GM19328 (cell line): ENCODE measurements around the gene TSPAN5.
A peak's percentile ranks its signal among the peaks of the same experiment; 100 is the strongest.
"Not testable (repeated sequence)": the region's sequence is repeated elsewhere in the genome, so short reads cannot be mapped to it uniquely, and the experiment has no call there.

ENCODE experiments used
- ATAC-seq: cut with Tn5 transposase; IDR thresholded peaks from one replicate; pipeline ENCODE4 v1.9.1; 2021; ENCODE audit warnings: mild to moderate bottlenecking, moderate library complexity; ENCODE audit not compliant: unreplicated experiment

The TSPAN5 gene

DNA sequence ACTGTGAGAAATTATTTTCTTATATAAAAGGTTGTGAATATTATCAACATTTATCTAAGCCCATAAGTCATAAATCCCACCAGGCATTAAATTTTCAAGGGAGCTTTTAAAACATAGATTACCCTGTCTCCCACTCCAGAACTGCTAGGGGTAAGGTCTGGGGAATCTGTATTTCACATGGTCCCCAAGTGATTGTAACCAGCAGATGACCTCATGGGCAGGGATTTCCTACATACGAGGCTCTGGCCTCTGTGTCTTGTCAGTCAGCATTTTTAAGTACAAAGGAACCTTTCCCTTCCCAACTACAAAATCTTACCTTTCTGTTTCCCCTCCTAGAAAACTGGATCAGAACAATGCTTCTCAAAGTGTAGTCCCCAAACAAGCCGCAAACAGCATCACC lies 188.6 kb downstream of the TSPAN5 start:
- no peak for ATAC-seq

DNA sequence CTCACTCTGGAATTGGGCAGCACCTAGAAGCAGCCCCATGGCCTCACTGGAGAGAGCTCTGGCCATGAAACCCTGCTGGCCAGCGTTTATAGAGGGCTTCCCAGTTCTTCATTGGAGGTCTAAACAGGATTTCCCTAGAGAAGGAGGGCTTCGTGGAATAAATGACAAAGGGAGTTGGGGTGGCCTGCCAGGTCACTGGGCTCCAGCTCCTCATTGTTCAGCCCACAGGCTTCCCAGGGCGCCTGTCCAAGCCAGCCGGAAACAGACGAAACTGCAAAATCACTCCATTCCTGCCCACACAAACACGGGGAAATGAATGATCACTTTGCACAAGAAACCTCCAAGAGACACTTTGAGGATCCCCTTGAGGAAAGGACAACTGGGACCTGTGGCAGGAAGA lies 189.7 kb downstream of the TSPAN5 start:
- ATAC-seq = no peak

GRCh38 chr4:98467627-98468072 lies 190.8 kb downstream of the TSPAN5 start:
- ATAC-seq = peak; percentile 95

DNA sequence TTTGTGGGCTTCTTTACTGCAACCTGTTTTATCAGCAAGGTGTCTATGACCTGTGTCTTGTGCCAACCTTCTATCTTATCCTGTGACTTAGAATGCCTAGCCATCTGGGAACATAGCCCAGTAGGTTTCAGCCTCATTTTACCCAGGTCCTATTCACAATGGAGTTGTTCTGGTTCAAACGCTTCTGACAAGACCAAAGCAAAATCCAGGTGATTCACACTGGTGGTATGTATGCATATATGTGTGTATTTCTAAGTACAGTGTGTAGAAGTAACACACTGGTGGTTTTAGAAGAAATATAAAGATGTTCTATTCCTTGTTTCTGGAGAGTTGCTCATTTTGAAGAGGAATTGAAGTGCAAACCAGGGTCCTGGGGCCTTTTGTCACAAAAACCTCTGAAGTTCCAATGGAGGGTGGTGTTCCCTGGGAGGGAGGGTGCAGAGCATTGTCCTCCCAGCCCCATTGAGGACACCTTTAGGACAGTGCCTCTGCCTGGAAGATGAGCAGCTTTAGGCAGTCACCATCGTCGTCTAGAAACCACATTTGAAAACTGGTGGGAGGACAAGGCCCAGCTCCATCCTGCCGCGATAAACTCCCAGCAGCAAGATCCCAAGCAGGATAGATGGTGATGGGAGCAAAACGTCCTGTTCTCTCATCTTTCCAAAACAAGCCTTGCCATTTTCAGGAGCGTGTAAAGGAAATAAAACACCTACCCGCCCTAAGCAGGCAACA lies 191.4 kb downstream of the TSPAN5 start:
- peak; percentile 6 for ATAC-seq

DNA sequence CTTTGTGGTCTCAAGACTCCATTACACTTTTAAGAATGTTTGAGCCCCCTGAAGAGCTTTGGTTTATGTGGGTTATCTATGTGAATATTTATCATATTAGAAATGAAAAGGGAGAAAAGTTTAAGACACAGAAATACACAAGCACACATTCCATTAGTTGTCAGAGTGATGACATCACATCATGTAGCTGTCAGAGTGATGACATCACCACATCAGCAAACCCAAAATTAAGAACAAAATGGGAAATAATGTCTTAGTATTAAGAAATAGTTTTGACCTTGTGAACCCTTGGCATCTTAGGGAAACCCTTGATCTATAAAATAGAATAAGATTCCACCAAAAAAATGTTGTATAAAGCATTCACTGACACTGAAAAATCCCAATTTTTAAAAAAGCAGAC lies 195.9 kb downstream of the TSPAN5 start:
- no peak for ATAC-seq

GRCh38 chr4:98461121-98461865 lies 197.1 kb downstream of the TSPAN5 start:
- not testable (repeated sequence) for ATAC-seq

DNA sequence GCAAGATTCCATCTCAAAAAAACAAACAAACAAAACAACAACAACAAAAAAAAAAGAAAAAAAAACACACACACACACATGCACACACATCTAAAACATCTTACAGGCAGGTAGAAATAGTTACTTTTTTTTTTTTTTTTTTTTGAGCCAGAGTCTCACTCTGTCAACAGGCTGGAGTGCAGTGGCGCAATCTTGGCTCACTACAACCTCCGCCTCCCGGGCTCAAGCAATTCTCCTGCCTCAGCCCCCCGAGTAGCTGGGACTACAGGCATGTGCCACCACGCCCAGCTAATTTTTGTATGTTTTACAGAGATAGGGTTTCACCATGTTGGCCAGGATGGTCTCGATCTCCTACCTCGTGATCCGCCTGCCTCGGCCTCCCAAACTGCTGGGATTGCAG lies 201.0 kb downstream of the TSPAN5 start:
- not testable (repeated sequence) for ATAC-seq

DNA sequence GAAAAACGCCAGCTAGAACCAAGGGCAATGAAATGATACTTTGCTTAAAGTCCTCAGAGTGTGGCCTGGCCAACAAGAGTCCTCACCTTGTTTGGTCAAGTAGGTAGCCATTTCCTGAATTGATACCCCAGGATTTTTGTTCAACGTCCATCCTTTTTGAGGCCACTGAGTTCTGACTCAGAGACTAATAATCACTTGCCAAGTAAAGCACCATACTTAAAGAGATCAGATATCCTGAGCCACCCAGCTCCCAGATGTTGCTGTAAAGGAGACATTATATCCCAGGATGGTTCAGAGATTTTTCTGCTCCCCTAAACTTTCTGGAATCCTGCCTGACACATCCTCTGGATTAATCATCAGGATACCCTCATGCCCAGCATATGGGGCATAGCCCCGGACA lies 206.3 kb downstream of the TSPAN5 start:
- ATAC-seq = no peak

- no peak for ATAC-seq
Observed at GRCh38 chr4:98448908-98449307, 209.5 kb downstream of the TSPAN5 start.

DNA sequence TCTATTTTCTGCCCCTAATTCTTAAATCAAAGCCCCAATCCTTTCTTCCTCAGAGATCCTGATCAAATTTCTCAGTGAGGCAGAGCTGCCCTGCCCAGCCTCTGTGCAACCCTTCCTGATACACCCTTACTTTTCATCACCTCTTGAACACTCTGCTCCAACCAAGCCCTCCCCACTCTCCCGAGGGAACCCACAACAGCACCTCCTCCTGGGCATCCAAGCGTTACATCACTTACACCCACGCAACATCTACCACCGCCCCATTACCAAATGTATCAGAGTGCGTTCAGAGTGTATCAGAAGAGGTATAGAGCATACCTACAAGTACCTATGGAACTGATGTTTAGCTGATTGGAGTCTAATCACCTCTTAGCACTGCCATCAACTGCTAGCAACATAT lies 210.8 kb downstream of the TSPAN5 start:
- ATAC-seq = no peak

DNA sequence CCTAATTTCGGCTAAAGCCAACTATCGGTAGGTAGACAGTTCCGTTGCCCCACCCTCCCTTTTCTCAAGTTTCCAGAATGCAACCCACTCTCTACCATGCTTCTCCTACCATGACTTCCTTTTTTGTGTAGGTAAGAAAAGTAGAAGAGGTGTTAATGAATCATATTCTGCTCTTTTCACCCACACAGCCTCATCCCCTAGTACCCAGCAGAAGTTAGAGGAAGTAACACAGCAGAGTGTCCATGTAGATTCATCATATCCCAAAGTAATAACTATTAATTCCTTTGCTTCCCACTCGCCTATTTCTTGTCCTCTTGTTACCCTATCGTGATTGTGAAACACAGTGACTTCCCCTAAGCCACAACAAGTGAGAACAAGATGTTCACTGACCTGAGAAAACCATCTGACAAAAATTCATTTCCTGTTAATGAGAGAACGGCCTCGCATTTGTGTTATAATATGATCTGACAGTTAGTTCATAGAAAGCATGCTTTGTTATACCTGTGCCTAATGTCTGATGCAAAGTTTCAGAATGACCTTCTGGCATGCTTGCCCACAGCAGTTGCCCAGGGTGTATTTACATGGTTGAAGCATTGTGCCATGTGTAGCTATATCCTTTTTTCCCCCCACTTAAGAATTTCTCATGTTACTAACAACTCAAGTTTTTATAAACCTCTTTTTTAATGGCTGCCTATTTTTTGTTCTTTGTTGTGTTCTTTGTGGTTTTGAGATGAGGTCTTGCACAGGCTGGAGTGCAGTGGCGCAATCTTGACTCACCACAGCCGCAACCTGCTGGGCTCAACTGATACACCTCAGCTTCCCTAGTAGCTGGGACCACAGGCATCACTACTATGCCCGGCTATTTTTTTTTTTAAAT lies 211.7 kb downstream of the TSPAN5 start:
- peak; percentile 79 for ATAC-seq

GRCh38 chr4:98444371-98444770 lies 214.0 kb downstream of the TSPAN5 start:
- ATAC-seq = no peak

DNA sequence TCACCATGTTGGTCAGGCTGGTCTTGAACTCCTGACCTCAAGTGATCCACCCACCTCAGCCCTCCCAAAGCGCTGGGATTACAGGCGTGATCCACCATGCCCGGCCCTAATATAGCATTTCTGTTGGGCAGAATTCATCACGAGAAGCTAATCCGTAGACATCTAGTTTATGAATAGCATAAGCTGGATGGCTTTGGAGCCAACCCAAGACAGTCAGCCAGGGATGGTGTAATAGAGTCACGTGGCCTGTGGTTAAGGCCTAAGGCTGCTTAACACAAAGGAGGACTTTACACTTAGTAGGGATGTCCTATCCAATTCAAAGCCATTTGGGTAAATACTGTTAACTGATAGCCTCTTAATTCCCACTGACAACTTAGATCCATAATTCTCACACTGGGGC lies 223.6 kb downstream of the TSPAN5 start:
- ATAC-seq = no peak

DNA sequence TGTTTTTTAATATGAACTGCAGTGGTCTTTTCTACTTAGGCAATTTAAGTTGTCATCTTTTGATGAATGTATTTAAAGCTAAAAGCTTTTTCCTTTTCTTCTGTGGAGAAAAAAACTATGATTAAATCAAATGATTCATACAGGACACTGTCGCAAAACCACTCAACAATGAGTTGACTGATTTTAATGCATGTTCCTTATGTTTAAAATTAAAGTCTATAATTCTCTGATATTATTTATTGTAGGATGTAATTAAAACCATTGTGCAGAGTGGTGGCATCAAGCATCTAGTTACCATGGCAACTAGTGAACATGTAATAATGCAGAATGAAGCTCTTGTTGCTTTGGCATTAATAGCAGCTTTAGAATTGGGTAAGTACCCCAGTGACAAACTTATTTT lies 224.7 kb downstream of the TSPAN5 start:
- no peak for ATAC-seq

- no peak for ATAC-seq
Observed at GRCh38 chr4:98430708-98431403, 227.6 kb downstream of the TSPAN5 start.

- ATAC-seq = no peak
Observed at GRCh38 chr4:98423009-98423408, 235.4 kb downstream of the TSPAN5 start.

GRCh38 chr4:98421111-98421510 lies 237.3 kb downstream of the TSPAN5 start:
- no peak for ATAC-seq
